GM18867 (cell line): ENCODE measurements around the gene SLC25A48.

Experiments
- ATAC-seq: cut with Tn5 transposase; IDR thresholded peaks from one replicate; pipeline ENCODE4 v1.9.1; 2021; ENCODE audit warnings: mild to moderate bottlenecking, moderate library complexity; ENCODE audit not compliant: unreplicated experiment

SLC25A48 gene

DNA sequence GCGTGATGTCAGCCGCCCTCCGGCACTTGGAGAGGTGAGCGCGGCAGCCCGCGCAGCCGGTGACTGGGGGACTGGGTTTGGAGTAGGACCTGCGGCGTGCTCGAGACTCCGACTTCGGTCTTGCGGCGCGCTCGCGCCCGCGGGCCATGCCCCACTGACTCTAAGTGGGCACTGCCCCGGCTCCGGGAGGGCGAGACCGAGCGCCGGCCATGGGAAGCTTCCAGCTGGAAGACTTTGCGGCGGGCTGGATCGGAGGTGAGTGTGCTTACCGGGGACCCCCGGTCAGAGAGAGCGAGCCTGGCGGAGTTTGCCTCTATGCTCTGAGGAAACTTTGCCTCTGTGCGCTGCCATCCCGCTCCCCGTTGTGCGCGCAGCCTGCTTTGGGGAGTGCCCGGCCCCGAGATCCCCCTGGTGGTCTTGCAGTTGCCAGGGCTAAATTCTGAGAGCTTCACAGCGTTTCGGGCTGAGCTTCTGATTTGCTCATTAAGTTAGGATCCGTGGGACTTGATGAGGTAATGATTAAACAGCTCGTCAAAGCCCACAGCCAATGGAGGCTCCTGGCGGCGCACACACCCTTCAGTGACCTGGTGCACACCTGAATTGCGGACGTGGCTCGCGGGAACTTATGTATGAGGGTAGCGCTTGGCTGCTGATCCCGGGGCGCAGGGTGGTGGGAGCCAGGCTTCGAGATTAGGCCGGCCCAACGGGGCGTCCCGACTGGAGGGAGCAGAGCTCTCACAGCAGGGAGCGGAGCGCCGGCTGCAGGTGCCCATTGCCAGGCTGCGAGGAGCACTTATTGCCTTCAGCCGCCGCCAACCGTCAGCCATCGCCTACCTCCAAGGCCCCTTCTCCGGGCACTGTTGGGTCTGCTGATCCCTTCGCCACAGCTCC, at the start of gene SLC25A48:
SLC25A48 (plus strand) TSS at position 25 of the 891 bp plus-strand sequence; CDS start at position 210, 185 bp downstream.
- ATAC-seq: no peak

DNA sequence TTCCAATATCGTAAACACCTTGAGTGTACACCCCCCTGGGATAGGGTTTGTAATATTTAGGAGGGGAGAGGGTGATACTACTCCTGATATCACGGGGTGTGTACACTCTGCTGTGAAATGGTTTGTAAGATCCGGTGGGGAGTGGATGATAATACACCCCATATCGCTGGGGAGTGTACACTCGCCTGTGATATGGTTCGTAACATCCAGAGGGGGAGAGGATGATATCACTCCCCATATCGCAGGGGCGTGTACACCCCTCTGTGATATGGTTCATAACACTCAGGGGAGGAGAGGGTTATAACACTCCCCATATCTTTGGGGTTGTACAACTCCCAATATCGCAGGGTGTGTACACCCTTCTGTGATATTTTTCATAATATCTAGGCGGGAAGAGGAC, 33.8 kb upstream of the SLC25A48 start:
- no peak for ATAC-seq

DNA sequence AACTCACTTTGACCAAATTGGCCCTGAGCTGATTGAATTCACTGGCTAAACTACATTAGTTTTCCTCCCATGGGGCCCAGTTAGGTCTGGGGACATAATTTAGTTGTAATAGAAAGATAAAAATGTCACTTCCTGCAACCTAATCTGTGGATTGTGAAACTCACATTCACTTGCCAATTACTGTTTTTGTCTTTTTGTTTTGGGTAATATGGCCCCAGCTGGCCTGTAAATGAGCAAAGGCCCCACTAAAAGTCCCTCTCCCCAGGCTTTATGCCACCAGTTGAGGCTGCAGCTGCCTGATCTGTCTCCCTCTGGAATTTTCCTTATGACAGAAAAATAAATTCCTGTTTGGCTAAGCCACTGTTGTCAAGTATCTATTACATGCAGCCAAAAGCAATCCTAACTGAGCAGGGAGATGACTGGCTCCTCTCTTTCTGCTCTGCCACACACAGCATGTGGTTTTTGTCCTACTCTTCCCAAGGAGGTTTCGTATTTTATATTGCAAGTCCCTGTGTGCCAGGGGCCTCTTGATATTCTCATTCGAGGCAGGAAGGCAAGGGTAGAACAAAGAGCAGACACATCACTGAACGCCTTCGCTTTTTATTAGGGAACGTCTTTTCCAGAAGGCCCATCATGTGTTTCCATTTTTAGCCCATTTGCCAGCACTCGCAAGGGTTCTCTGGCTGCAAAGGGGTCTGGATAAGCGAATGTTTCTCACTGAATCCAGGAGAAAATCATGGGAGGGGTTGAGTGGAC, 24.1 kb upstream of the SLC25A48 start:
- no peak for ATAC-seq

DNA sequence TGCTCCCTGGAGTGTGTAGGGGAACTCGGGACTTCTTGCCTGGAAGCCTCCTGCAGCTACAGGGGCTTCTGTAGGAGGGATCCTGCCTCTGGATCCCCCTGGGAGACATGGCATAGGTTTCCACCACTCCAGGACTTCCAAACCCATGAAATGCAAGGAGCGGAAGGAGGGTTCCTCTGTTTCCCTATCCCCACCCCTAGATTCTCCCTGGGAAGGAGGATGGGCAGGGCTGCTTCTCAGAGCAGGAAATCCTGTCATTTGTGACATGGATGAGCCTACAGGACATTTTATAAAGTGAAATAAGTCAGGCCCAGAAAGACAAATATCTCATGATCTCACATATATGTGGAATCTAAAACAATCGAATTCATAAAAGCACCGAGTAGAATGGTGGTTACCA, 23.5 kb upstream of the SLC25A48 start:
- ATAC-seq: no peak

DNA sequence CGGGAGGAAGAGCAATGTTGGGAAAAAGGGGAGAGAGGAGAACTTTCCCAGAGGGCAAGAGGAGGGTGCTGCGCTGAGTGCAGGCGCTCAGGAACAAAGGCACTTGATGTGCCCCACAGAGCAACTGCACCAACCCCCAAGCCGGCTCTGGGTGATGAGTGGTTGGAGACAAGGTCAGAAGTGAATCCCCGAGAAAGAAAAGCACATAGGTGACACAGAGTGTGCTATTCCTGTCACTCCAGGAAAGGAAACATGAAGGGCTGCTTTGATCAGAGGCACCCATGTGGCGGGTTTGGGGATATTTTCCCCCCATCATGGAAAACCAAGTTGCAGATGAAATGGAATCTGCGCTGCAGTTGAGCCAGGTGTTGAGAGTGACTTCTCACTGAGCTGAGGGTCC, 20.7 kb upstream of the SLC25A48 start:
- ATAC-seq: no peak

DNA sequence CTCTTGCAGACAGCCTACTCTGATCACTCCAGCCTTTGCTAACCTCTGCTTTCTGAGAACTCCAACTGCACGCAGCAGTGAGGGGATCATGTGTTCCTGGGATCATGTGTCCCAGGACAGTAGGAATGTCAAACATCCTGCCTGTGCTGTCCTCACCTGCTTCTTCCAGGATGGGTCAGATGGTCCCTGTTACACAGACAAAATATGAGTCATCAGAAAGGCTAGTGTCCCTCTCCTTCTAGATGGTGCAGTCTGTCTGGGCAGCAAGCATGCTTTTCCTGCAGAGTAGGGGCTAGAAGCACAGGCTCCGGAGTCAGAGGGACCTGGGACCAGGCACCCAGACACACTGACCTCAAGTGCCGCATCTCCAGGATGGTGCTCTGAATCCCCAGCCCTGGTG, 20.1 kb upstream of the SLC25A48 start:
- no peak for ATAC-seq

DNA sequence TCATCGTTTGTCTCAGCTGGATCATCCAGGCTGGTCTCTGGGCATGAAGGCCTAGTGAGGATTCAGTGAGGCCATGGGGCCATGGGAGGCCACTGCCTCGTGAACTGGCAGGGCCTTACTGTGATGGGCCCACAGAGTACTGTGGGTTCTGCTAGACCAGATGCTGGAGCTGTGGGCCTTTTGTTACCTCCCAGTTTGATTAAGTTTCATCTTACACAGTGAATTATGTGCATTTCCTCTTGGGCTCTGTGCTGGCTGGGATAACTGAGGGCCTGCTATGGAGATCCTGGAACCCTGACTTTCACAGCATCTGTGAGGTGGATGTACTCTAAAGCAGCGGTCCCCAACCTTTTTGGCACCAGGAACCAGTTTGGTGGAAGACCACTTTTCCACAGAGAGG, 19.7 kb upstream of the SLC25A48 start:
- ATAC-seq: no peak

DNA sequence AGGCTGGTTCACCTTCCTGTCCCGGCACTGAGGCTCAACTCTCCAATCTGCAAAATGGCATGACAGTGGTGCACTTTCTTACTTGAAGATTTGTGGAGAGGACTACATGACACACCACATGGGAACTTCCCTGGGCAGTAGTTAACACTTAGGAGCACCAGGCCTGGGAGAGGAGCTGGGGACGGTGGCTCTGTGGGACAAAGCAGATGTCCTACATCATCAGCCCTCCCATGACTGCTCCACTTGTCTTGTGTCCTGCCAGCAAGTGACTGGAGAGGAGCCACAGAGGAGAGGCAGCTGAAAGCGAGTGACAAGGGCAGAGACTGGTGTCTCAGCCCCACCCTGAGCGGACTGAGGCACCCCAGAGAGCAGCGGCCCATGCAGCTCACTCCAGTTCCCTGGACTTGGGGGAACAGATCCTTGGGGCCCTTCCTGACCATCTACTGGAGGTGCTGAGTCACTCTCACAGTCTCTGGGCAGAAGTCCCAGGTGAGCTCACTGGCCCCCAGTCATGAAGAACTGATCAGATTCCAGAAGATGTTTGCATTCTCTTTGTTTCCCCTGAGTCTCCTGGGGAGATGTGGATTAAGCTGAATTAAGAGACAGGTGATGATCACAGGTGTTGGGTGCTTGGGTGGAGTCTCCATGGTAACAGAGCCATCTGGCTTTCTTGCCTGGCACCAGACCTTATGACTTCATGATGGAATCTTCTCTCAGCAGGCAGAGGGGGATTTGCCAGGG, 13.2 kb upstream of the SLC25A48 start:
- ATAC-seq: no peak

DNA sequence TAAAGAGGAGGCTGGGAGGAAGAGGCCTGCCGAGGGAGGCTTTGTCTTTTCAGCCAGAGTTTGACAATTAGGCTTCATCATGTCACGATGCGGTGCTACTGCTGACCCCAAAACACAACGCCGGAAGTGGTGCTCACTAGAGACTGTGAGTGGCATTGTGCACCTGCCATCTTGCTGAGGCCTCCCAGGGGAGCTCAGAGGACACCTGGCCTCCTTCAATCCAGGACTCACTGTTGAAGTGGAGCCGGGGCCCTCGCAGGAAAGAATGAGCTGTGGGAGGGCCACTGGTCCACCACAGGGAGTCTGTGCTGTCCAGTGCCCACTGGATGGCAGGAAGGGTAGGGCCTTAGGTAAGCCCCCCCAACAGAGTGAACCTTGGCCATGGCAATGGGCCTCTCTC, 12.7 kb upstream of the SLC25A48 start:
- no peak for ATAC-seq

- no peak for ATAC-seq
Measured at GRCh38 chr5:135822286-135822685, 12.2 kb upstream of the SLC25A48 start.

DNA sequence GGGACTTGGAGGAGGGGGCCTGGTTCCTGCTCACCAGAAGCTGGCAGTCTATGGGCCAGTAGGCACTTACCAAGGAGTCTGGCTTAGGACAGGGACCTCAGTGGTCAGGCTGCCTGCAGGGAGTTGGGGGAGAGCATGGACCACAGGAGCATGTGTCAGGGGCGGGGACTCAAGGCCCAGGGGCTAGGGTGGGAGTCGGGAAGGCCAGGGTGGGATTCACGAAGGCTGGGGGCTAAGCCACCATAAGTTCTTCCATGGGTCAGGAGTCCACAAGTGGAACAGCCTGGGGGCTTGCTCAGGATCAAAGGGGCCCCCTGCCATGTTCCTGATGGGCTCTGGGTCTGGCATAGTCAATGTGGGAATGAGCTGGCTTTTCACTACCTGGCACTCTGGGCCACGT, 11.5 kb upstream of the SLC25A48 start:
- no peak for ATAC-seq

DNA sequence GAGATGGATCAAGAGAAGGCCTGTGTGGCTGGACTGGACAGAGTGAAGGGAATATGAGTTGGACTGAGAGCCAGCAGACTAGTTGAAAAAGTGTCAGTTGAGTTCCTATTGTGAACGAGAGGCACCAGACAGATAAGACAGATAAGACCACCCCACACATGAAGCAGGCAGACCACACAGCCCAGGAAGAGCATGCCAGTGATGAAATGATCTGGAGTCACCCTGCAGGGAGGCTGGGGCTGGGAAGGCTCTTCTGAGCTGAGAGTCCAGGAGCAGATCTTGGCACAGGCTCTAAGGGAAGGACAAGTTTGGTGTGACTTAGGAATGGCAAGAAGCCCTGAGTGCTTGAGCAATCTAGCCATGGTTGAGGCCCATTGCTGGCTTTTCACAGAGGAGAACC, 10.6 kb upstream of the SLC25A48 start:
- no peak for ATAC-seq

GRCh38 chr5:135824541-135825041, 9.9 kb upstream of the SLC25A48 start:
- no peak for ATAC-seq

DNA sequence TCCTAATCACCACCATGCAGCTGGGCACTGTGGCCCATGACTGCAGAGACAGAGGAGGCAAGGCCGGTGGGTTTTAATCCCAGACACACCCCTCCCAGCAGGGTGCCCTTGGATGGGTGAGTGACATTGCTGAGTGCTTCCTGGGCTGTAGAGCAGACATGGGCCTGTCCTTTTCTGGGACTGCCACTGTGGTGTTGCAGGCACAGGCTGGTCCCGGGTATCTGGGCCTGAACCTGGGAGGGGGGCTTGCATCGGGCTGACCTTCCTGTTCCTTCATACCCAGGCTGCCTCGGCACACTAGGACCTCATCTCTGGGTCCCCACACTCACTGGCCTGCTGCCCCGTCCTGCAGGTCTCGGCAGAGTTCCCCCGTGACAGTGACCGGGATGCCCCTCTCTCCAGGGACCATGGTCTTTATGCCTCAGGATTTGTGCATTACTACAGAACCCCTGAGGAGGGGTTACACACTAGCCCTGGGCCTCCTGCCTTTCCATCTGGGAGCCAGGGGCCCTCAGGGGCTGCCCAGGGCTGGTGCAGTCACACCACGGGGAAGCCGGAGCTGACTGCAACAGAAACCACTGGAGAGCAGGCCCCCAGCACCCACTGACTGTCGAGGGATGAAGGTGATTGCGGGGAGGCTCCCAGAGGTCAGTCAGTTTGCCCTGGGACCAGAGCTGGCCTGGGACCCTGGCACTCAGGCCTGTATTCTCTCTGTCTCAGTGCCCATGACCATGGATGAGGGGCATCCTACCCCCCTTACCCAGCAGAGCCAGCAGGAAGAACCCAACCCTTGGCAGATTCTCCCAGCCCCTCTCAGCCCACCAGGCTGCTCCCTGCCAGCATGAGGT, 8.9 kb upstream of the SLC25A48 start:
- no peak for ATAC-seq

DNA sequence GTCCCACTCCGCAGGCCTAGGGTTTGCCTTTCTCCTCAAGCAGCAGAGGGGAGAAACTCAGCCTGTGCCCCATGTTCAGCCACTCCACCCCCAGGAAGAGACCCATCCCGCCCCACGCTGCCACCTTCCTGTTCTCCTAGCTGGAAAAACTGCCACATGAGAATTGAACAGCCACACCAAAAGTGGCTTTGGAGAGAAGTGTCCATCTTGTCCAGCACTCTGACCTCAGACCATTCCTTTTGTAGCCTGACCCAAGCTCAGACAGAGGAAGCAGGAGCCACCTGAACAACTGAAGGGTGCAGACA, 8.3 kb upstream of the SLC25A48 start:
- no peak for ATAC-seq

GRCh38 chr5:135826994-135827671, 7.3 kb upstream of the SLC25A48 start:
- no peak for ATAC-seq

GRCh38 chr5:135827965-135828781, 6.3 kb upstream of the SLC25A48 start:
- ATAC-seq: no peak

GRCh38 chr5:135828782-135829127, 5.7 kb upstream of the SLC25A48 start:
- no peak for ATAC-seq

DNA sequence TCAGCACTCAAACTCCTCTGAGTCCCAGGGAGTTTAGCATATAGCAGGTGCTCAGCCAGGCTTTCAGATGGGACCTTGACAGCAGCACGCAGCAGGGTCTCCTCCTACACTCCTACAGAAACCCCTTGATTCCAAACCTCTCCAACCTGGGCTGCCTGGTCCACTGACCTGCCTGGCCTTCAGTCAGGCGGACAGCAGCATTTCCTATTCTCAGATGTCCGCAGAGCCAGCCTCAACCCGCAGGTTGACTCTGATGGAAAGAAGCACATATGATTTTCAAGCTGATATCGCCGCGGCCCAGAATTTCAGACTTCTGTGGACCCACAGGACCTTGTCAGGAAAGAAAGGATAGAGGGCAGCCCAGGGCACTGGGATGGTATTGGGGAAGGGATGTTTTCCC, 5.3 kb upstream of the SLC25A48 start:
- ATAC-seq: no peak
